ENCODE results near the gene CDKN2B-AS1. TPM values are rescaled to one million over a fixed set of nuclear protein-coding genes. Genes with fewer than 3 reads are reported as not detected.

Gene CDKN2B-AS1
- total and polyA plus RNA-seq, 8 donors: 0.24 to 0.92 (median 0.55) TPM; not detected in 3

- WGBS, 2 donors: 1 to 3% methylated on average over 2 of the region's 2 CpGs
- intact Hi-C loops (cut with DNase I): no loop called here
- no peak for DNase-seq
- peak; percentile 64 to 85 (median 82) for ATAC-seq
- TF ChIP-seq CTCF (IDR thresholded peaks at IDR 0.05): no peak
- Histone ChIP-seq H3K27me3 (no peaks in the 10 kb centered on the region), H3K27ac (peak overlapping the region in 1 of 4 donors; percentile 36), H3K36me3 (no peaks in the 10 kb centered on the region), H3K4me3 (no peak overlapping the region), H3K9me3 (no peaks in the 10 kb centered on the region), H3K4me1 (no peaks in the 10 kb centered on the region)
- FAIRE-seq: no peak
Observed at GRCh38 chr9:22084336-22085035, 89.9 kb downstream of the CDKN2B-AS1 start.

- no peak for FAIRE-seq
- TF ChIP-seq CTCF (IDR thresholded peaks at IDR 0.05): no peak
- WGBS, 2 donors: 66 to 73% methylated on average over 5 of the region's 5 CpGs
- no peak for DNase-seq
- Histone ChIP-seq H3K4me3 (no peak overlapping the region), H3K27me3 (no peaks in the 10 kb centered on the region), H3K9me3 (no peaks in the 10 kb centered on the region), H3K36me3 (no peaks in the 10 kb centered on the region), H3K4me1 (no peaks in the 10 kb centered on the region), H3K27ac (no peak overlapping the region)
- ATAC-seq: no peak
- intact Hi-C loops (cut with DNase I): no loop called here
Observed at GRCh38 chr9:22088053-22088716, 93.6 kb downstream of the CDKN2B-AS1 start.

- ATAC-seq (no peak), DNase-seq (no peak), FAIRE-seq (peak; percentile 84)
- no peaks in the 10 kb centered on the region for H3K4me1 ChIP-seq
- H3K27me3 ChIP-seq: no peaks in the 10 kb centered on the region
- H3K9me3 ChIP-seq: no peaks in the 10 kb centered on the region
- TF ChIP-seq CTCF (IDR thresholded peaks at IDR 0.05): no peak
- H3K4me3 ChIP-seq: no peak overlapping the region
- no peak overlapping the region for H3K27ac ChIP-seq
- H3K36me3 ChIP-seq: no peaks in the 10 kb centered on the region
- 70 to 78% methylated on average over 1 of the region's 1 CpG for WGBS, 2 donors
- intact Hi-C loops (cut with DNase I): no loop called here
Observed at GRCh38 chr9:22088717-22089061, 94.1 kb downstream of the CDKN2B-AS1 start.

GRCh38 chr9:22097707-22098106 lies 103.1 kb downstream of the CDKN2B-AS1 start:
- H3K4me3 ChIP-seq: no peak overlapping the region
- TF ChIP-seq CTCF (IDR thresholded peaks at IDR 0.05): no peak
- H3K4me1 ChIP-seq: no peaks in the 10 kb centered on the region
- 69 to 81% methylated on average over 1 of the region's 1 CpG for WGBS, 2 donors
- no peak for DNase-seq
- no peaks in the 10 kb centered on the region for H3K27me3 ChIP-seq
- intact Hi-C loops (cut with DNase I): no loop called here
- peak in 3 of 4 donors; percentile 30 to 51 (median 41) for ATAC-seq
- no peak for FAIRE-seq
- H3K36me3 ChIP-seq: no peaks in the 10 kb centered on the region
- no peaks in the 10 kb centered on the region for H3K9me3 ChIP-seq
- no peak overlapping the region for H3K27ac ChIP-seq
